CD4-positive, alpha-beta T cell treated with Interleukin-6 for 4 hours (primary cell): ENCODE results near the gene PICK1.
"Not testable (repeated sequence)": the region's sequence is repeated elsewhere in the genome, so short reads cannot be mapped to it uniquely, and the experiment has no call there.

ENCODE experiments used
- DNase-seq: peaks from one replicate; pipeline ENCODE4 v3.0.0-alpha.2; 2020; ENCODE audit warnings: mixed read lengths

Gene PICK1

DNA sequence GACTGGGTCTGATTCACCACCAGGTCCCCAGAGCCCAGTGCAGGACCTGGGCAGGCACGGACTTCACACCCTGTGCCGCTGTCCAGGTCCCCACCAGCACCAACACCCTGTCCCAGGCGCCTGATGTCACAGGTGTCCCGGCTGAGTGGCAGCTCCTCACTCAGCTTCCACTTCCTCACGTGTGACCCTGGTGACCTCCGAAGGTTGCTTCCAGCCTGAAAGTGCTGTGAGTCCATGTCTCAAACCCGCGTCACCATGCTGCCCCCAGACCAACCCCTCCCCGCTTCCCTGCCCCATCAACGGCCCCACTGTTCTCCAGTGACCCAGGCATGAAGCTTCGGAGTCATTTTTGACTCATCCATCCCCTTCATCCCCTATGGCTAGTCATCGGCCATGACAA, 25.7 kb upstream of the PICK1 start:
- DNase-seq = no peak

DNA sequence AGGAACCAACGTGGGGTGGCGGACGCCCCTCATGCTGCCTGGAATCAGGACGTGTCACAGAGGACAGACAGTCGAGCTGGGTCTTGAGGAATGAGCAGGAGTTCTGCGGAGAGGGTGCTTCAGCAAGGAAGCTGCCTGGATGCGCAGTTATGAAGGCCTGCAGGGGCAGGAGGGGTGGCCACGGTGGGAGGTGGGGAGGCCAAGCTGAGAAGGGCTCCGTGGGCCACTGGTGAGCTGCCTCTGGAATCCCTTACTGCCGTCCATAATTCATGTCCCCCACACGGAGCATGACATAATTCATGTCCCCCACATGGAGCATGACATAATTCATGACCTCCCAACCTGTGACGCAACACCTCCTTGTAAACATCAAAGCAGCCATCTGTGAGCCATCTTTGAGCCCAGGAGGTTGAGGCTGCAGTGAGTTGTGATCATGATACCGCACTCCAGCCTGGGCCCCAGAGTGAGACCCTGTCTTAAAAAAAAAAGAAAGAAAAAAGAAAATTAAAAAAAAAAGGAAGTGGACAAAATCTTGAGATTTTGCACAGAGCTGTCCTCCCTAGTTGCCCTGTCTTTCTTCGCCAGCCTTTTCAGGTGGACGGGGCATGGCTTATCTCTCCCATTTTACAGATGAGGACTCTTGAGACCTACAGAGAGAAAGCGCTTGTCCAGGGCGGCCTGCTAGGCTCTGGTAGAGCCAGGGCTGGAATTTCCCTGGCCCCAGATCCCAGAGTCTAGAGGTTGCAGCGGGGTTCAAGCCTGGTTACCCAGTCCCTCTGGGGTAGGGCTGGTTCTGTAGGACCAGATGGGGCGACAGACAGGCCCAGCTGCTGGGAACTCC, 24.3 kb upstream of the PICK1 start:
- DNase-seq = no peak

DNA sequence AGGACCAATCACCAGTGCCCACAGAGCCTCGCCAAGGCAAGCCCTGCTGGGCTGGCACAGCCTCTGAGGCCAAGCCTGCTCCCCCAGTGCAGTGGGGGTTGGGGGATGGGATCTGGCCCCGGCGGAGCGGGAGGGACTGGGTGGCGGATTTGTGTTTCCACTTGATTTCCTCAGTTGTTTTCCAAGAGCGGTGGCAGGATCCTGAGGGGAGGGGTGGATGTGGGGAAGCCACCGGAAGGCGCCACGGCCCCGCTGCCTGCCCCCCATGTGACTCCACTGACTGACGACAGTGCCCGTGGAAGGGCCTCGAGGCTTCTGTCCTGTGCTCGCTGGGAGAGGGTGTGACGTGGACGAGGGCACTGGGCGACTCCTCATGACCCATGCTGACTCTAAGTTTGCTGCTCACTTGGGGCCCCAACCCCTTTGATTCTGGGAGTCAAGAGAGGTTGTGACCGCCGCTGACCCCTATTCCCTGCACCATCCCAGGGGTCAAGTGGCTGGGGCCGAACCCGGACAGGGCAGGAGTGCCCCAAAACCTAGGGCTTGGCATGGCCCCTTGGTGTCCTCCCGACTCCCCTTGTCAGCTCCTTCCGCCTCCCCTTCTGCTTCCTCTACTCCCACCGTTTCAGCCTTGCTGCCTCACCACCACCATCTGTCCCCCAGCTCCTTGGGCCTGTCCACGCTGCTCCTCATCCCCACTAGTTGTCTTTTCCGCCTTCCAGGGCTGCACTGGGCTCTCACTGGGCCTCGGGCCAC, 23.5 kb upstream of the PICK1 start:
- DNase-seq = no peak

DNA sequence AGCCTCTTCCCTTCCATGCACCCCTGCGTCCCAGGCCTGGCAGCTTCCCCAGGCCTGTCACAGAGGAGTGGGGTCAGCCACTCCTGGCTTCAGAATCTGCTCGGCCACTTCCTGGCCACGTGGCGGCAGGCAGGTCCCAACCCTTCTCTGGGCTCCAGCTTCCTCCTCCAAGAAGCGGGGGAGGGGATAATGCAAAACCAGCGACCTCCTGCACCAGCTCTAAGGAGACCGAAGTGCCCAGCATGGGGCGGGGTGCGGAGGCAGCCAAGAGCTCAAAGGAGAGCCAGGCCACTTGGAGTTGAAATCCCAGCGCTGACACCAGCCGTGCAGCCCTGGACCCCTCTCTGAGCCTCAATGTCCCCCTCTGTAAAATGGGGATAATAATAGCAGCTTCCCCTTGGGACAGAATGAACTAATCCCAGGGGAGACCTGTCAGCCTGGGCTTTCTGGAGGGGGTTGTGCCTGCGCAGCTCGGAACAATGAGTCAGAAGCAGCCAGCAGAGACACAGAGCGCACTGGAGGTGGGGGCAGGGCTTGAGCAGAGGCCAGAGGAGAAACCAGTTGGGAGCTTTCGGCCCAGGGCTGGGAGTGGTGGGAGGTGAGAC, 22.8 kb upstream of the PICK1 start:
- no peak for DNase-seq

DNA sequence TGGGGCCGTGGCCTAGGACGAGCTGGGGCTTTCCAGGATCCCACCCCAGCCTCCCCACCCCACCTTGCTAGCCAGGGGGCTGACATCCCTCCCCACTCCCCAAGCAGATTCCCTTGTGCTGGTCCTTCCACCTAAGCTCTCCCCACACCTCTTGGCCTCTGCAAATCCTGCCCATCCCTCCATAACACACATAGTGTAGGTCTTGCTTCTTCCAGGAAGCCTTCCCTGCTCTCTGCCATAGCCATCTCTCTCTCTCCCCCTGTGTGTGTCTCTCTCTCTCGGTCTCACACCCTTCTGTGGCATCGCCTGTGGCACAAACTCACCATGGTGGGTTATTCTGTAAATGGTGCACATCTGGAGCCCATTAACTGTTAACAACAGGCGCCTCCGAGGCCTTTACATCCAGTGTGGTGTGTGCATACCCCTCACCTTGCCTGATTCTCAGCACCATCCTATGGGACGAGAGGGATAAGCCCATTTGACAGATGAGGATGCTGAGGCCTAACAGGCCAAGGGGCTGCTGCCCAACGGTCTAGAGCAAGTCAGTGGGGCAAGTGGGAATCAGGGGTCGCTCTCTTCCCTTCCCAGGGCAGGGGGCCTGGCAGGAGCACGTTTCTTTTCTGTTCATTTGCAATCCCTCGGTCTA, 22.2 kb upstream of the PICK1 start:
- no peak for DNase-seq

DNA sequence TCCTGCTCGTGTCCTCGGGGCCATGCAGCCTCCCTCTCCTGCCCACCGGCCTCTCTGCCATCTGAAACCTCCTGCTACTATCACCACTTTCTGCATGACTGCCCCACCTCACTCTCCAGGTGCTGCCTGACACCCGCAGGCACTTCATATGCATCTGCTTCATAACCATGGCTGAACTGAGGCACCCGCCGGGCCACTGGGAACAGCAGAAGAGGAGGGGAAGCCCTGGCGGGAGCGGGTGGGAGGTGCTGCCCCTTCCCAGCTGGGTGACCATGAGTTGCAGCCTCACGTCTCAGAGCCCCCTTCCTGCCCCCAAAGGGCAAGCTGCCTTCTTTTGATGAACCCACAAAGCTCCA, 21.7 kb upstream of the PICK1 start:
- DNase-seq = no peak

DNA sequence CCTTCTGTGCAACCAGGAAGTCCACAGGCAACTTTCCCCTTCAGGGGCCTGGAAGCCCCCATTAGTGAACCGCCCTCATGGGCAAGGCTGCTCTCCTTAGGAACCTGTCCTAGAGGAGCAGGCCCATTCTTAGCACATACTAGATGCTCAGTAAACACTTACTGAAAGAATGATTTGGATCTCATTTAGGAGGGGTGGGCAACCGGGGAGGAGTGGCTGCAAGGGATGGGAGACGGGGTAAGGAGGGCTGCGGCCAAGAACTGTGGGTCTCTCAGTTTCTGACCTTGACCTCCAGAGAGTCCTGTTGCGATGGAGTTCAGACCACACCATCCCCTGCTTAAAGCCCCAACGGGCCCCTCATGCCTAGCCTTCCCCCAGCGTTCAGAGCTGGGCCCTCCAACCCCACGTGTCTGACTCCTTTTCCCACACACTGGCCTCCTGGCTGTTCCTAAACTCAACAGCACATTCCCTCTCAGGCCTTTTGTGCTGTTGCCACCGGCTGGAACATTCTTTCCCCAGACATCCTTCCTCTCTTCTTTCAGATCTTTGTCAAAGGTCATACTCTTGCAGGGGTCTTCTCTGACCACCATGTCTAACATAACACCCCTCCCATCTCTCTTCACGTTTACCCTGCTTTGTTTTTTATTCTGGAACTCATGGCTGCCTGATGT, 20.7 kb upstream of the PICK1 start:
- DNase-seq = no peak

DNA sequence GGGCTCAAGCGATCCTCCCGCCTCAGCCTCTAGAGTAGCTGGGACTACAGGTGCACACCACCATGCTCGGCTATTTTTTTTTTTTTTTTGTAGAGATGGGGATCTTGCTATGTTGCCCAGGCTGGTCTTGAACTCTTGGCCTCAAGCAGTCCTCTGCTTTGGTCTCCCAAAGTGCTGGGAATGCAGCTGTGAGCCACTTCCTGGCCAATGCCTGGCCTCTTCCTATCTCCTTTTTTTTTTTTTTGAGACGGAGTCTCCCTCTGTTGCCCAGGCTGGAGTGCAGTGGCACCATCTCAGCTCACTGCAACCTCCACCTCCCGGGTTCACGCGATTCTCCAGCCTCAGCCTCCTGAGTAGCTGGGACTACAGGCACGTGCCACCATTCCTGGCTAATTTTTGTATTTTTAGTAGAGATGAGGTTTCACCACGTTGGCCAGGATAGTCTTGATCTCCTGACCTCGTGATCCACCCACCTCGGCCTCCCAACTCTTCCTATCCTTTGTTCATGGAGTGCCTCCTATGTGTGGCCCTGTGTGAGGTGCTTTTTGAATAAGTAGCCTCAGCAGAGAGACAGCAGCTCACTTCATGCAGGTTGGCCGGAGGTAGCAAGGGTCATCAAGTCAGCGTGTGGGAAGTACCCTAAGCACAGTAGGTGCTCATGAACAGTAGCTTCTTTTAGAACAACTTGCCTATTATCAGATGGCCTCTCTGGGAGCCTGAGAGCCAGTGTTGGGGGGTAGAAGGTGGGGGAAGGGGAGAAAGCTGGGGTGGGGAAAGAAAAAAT, 19.6 kb upstream of the PICK1 start:
- not testable (repeated sequence) for DNase-seq

DNA sequence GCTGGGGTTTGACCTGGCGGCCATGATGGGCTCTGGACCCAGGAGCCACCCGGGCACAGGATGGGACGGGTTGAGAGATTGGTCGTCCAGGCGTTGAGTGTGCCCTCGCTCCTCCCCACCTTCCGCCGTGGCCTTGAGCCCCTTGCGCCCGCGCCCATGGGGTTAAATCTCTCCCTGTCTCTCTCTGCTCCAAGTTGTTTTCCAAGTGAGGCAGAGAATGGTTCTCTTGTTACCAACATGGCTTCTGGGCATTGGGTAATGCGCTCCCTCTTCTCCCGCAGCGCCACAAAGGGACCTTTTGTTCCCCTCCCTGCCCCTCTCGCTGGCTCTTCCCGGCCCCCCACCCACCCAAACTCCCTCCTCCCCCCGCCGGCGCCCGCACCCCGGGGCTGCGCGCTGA, 18.8 kb upstream of the PICK1 start:
- DNase-seq = no peak

DNA sequence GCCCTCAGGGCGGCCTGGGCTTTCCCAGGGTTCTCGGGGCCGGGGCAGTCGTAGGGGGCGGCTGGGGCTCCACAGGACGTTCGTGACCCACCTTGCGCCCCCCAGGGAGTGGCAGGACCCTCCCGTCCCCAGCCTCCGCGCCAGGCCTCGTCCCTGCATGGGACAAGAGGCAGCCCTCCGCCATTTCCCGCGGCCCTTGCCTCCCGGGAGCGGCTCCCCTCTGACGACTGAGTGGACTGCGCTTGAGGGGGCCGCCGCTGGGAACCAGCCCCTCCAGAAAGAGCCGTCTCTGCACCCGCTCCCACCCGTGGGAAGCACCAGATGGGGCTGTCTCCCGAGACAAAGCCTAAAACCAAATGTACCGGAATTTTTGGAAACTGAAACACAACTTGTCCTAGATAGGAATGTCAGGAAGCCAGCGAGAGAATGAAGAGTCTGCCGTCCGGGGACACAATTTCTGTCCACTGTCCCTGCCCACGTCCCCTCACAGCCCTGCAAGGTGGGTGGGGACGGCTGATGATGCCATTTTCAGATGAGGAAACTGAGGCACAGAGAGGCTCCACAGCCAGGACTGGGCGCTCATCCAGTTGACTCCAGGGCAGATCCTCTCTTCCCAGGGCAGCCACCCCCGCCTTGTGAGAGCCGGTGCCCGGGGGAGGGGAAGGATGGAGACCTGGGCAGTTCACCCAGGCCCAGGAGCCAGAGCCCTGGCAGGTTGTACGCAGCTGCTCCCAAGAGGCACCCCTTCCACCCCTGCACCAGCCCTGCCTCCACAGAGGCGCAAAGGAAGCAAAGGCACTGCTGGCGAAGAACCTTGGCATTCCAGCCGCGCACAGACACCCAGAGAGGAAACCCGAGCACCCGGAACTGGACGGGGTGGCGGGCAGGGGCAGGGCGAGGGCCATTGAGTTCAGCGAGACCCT, 18.1 kb upstream of the PICK1 start:
- DNase-seq = no peak

DNA sequence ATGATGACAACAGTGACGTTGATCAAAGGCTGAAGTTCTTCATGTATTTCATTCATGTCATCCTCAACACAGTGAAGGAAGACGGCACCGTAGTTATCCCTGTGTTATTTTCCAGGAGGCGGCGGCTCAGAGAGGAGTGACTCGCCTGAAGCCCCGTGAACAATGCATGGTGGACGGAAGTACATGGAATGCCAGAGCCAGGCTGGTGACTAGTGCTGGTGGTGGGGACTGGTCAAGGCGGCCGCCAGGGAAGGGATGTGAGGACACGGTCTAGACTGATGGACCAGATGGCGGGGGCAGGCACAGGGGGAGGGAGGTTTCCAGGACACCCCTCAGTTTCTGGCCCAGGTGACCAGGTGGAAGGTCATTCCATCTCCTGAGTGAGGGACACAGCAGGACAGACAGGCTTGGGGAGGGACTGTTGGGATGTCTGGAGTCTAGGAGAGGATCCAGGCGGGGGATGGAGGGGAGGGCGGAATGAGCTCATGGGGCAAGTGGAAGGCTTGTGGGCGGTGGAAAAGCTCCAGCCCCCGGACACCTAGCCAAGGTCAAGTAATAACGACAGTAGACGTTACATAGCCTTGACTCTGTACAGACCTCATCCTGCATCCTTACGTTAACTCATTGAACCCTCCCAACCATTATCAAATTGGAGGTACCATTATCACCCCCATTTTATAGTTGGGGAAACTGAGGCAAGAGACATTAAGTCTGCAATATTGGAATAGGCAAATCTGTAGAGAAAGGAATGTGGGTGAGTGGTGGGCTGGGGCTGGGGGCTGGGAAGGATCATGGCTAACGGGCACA, 16.0 kb upstream of the PICK1 start:
- no peak for DNase-seq

DNA sequence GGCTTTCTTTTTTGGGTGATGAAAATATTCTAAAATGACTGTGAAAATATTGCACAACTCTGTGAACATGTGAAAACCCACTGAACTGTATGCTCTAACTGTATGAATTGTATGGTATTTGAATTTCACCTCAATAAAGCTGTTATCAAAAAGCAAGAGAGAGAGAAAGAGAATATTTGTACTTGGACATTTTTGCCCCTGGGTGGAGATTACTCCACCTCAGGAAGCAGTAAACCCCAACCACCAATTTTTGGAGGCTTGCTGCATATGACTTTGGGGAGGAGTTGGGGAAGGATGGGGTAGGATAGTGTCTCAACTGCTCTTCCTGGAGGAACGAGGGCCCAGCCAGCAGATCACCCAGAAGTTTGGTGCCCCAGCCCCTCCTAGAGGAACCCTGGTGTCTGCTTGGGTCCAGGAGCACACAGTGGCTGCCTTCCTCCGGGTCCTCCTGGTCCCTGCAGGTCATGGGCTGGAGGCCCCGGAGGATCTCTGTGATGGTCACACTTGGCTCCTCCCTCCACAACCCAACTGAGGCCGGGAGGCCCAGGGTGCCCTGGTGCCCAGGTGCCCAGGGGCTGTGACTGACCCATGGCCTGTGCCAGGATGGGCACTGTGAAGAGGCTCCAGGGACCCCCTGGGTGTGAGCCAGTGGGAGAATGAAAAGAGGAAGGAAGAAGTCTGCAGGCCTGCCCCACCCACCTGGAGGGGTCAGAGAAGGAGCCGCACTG, 15.3 kb upstream of the PICK1 start:
- DNase-seq = no peak

DNA sequence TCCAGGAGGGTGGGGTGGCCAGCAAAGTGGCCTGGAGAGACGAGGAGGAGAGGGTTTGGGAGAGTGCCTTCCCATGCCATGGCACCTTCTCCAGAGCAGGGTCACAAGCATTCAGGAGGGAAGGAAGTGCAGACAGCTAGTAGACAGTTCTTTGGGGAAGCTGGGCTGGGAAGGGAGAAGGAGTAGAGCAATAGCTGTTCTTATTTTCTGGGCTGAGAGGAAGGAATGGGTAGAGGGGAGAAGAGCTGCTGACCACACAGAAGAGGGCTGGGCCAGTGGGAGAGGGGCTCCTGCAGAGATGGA, 14.8 kb upstream of the PICK1 start:
- DNase-seq = no peak

DNA sequence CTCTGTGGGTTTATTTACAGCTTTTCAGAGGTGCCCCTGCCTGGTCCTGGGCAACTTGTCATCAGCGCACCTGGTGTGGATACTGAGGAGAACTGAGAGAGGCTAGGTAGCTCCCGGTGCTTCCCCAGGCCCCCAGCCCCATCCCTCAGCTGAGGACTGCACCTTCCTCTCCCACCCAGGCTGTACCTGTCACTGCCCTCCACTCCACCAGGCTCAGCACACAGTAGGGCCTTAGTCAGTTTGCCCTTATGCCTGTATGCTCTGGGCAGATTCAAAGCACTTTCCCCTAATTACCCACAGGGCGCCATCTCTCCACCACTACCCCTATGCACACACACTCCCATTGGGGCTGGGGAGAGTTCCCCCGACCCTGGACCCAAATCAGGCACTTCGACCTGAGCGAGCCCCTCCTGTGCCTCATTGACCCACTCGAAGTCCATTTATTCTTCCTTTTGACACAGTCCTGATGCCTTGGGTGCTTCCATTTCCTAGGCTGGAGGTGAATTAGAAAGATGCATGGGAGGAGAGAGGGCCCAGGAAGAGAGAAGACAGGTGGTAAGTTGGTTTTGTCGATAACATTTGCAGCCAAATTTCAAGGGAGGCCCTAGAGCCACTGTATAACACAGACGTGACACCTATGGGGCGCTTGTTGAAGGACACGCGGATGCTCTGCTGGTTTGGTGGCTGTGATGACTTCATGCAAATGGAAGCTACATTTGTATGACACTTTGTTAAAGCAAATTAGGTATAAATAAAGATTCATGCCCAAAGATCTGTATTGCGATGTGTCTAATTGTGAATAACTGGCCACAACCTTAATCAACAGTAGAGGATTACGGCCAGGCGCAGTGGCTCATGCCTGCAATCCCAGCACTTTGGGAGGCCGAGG, 13.8 kb upstream of the PICK1 start:
- no peak for DNase-seq

DNA sequence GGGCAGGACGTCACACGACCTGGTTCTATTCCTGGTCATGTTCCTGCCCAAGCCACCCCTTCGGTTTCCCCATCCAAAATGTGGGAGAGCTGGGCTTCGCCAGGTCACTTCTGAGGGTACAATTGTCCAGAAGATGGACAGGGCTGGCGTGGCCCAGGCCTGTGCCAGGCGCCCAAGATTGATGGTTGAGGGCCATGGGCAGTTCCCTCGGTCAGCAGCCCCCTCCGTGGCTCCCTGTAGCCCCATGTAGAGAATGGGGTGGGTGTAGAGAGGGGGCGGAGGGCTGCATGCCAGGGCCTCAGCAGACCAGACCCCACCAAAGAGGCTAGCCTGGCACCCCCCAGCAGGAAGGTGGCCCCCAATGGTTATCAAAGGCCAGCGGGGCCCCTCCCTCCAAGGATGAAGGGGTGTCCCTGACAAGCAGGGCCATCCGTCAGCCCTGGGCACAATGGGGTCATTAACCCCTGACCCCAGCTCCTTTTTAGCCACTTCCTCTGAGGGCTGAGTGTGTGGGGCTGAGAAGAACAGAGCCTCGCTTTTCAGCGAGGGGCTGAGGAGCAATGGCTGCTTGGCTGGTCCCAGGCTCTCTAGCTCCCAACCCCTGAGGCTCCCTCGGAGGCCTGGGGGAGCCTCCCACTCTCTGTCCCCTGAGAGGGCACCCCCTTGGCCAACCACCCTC, 11.0 kb upstream of the PICK1 start:
- DNase-seq = no peak

DNA sequence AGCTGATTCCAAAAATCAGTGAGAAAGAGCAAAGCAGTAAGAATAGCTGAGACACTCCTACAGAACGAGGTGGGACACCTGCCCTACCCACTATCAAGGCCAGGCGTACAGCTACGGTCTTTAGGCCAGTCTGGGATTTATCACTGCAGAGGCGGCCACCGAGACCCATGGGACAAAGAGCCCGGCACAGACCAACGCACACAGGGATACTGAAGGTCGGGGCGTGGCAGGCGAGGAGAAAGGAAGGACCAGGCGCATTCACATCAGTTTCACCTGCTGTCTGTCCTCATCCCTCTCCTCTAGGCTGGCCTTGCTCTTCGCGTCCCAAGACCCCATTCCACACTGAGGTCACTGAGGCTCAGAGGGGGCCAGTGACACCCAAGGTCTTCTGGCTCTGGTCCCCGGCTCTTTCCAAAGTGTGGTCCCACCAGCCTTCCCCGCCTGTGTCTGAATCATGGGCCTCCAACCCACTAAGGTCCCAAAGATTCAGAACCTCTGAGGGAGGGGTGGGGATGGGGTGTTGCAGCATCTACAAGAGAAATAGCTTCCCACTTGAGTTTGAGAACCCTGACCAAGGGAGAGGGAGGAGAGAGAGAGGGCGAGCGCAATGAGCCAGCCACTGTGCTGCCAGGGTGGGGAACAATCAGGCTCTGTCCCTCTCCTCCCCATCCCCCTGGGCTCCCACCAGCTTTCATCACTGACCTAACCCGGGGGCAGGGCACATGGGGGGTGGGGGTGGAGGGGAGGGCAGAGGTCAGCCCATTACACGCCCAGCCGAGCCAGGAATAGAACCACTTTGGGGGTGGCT, 7.2 kb upstream of the PICK1 start:
- no peak for DNase-seq

DNA sequence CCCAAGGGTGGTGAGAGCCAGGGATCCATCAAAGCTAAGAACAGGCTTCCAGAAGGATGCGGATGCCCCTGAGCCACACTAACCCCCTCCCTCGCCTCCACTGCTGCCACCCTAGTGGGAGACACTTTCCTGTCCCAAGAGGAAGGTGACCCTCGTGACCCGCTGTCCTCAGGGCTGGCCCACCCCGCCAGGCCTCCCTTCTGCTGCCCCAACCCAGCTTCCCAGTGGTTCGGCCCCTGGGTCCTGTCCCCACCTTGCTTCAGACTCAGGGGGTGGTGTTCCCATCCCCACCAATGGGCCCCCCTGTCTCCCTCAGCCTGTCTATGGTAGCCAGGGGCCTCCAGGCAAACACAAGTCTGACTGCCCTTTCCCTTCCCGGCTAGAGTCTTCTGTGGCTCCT, 6.5 kb upstream of the PICK1 start:
- DNase-seq = no peak
